GM12874 (cell line): ENCODE results near the gene TEX9.

ENCODE experiments used
- TF ChIP-seq, protein P1 (sequence below): IDR thresholded peaks from 2 replicates; pipeline ENCODE4 v1.5.1; 2011; ENCODE audit warnings: low read depth, mild to moderate bottlenecking, control low read depth, low read length, moderate library complexity; ENCODE audit not compliant: insufficient read depth

TEX9 gene

DNA sequence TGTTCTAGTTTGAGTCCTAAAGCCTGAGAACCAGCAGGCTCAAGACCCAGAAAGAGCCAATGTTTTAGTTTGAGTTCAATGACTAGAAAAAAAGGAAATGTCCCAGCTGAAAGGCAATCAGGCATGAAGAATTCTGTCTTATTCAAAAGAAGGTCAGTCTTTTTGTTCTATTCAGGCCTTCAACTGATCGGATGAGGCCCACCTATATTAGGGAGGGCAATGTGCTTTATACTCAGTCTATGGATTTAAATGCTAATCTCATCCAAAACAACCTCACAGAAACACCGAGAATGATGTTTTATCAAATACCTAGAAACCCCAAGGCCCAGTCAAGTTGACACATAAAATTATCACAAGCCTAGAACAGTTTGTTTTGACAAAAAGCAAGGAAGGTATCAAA is 95.7 kb downstream of the TEX9 start:
- TF ChIP-seq, protein P1, sequence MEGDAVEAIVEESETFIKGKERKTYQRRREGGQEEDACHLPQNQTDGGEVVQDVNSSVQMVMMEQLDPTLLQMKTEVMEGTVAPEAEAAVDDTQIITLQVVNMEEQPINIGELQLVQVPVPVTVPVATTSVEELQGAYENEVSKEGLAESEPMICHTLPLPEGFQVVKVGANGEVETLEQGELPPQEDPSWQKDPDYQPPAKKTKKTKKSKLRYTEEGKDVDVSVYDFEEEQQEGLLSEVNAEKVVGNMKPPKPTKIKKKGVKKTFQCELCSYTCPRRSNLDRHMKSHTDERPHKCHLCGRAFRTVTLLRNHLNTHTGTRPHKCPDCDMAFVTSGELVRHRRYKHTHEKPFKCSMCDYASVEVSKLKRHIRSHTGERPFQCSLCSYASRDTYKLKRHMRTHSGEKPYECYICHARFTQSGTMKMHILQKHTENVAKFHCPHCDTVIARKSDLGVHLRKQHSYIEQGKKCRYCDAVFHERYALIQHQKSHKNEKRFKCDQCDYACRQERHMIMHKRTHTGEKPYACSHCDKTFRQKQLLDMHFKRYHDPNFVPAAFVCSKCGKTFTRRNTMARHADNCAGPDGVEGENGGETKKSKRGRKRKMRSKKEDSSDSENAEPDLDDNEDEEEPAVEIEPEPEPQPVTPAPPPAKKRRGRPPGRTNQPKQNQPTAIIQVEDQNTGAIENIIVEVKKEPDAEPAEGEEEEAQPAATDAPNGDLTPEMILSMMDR = no peak

DNA sequence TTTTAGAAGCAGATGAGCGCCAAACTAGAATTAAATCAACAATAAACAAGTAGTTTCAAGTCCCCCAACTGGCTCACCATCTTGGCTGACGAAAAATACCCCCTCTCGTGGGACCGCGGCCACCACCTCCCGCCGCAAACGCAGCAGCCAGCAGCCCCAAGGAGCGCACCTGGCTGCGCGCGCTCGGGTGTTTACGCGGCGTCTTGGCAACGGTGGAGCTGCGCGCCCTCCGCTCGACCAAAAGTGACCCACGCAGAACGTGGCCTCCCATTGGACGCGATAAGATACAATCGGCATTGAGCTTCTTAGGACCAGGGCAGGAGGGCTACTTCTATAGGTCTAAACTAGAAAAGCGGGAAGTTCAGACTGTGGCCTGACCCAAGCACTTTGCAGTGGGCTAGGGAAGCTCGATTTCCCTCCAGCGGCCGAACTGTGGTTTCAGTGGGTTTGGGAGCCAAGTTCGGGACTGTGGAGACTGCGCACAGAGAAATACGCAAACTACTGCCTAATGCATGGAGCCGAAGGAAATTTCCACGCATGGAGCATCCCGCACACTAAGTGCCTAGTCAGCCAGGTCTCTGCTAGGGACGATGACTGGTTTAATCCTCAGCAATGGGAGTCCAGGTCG is 99.8 kb downstream of the TEX9 start, which contains the start of gene MNS1:
TSS of gene MNS1 (minus strand) at position 245 of the 628 bp plus-strand sequence. CDS start at position 80, 165 bp downstream.
- TF ChIP-seq, protein P1 = no peak

DNA sequence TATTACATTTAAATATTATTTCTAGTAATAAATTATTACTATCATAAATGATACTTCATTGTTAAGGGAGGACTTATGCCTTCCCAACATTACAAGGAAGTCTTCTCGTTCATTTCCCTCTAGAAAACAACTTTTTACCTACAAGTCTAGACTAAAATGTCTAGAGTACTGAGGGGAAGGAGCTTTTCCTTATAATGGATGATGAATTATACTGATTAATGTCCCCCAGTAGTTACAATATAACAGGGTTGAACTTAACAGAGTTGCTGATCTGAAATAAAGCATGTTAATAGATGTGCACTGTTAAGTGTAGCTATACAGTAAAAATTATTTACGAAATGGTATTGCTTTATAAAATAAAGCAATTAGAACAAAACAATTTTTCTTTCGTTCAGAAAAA is 102.4 kb downstream of the TEX9 start:
- TF ChIP-seq, protein P1 = no peak

DNA sequence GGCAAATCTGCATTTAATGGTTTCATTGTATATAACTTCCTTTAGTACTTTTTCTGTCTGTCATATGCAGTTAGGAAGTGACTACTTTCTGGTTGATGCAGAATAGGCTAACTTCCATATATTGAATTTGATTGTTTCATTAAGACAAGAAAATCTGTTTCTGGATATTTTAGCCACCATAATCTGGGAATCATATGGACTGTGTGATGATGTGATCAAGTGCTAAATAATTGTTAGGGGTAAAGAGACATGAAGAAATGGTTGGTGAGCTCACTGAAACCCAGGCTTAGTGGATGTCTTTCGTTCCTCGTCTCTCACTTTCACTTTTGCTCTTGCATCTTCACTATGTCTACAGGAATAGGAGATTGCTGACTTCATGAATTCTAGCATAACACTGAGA is 103.2 kb downstream of the TEX9 start:
- TF ChIP-seq, protein P1 = no peak

DNA sequence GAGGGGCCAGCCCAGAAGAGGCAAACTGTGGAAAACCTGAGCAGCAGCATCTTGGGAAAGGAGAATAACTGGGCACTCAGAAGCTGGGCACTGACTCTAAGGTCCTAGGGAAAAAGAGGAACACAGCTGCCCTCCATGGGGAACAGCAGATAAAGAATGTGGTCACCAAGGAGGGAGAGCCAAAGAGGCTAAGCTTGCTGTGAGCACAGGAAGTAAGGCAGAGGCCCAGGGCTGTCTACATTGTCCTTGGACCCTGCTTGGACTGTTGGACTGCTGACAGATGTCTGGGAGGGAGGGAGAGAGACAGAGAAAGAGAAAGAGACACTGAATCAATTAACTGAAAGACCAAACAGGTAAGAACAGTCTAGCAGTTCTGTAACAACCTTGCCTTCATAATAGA is 104.3 kb downstream of the TEX9 start:
- TF ChIP-seq, protein P1 = no peak

DNA sequence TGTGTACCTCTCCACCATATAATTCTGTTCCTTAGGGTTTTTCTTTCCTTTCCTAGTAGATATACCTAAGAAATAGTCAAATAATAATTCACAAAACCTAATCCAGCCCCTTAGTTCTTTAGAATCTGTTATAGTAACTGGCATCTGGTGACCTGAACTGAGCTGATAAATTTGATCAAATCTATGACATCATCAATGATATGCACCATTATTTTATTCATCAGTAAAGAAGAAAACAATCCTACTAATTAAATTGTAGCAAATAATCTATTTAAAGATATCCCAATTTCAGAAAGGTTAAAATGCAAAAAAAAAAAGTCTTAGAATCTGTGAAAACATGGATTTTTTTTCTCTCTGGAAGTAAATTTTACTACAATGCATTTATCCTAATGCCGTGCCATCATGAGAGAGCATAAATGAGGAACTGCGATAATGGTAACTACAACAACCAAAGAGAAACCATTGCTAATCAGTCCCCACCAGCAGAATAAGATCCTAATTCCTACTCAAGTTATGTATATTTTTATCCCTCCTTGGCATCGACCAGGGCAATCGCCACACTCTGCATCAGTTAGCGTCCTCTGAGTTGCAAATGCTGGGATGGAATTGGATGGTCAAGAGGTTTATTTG is 106.3 kb downstream of the TEX9 start:
- TF ChIP-seq, protein P1 = no peak

DNA sequence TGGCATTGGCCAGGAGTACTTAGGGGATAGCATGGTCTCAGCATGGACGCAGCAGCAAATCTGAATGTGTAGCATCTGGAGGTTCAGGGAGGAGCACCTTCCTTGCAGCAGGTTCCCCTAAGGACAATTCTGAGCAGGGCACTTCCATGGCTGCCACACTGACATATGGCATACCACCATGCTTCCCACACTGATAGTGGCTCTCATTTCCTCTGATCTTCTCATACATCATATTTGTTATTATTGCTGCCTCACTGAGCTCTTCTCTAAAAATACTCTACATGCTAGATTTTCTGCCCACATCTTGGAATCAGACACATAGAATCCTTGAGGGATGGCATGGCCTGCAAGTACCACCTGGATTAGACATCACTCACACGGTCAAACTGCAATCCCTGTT is 107.1 kb downstream of the TEX9 start:
- TF ChIP-seq, protein P1 = no peak
